NOMO-1 (cell line): ENCODE results near the gene BCAS3.
"Not testable (repeated sequence)": the region's sequence is repeated elsewhere in the genome, so short reads cannot be mapped to it uniquely, and the experiment has no call there.

Experiments used
- DNase-seq, 2 experiments: peaks; one replicate each; lab custom pipeline; 2025; ENCODE audit not compliant: unreplicated experiment in 2 of 2; lab: John Stamatoyannopoulos, UW

BCAS3 gene

DNA sequence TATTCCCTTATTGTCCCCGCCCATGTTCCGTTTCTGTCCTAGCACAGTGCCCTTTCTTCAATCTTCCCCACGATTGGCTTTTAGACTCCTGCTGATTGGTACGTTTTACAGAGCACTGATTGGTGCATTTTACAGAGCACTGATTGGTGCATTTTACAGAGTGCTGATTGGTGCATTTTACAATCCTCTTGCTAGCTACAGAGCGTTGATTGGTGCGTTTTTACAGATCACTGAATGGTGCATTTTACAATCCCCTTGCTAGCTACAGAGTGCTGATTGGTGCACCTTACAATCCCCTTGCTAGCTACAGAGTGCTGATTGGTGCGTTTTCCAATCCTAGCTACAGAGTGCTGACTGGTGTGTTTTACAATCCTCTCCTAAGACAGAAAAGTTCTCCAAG, 3.0 kb upstream of the BCAS3 start:
- DNase-seq, result not testable (repeated sequence)

DNA sequence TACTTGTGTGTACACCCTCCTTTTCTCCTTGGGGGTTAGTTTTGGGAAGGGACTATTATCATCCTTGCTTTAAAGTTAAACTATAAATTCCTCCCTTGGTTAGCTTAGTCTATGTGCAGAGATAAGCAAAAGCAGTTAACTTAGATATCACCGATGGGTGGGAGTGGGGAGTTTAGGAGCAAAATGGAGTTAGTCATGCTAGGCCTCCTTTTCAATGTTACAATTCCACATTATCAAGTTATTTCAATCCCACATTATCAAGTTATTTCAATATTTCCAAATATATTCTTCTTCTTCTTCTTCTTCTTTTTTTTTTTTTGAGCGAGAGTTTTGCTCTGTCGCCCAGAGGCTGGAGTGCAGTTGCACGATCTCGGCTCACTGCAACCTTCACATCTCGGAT, 1.7 kb upstream of the BCAS3 start:
- no peak for DNase-seq

DNA sequence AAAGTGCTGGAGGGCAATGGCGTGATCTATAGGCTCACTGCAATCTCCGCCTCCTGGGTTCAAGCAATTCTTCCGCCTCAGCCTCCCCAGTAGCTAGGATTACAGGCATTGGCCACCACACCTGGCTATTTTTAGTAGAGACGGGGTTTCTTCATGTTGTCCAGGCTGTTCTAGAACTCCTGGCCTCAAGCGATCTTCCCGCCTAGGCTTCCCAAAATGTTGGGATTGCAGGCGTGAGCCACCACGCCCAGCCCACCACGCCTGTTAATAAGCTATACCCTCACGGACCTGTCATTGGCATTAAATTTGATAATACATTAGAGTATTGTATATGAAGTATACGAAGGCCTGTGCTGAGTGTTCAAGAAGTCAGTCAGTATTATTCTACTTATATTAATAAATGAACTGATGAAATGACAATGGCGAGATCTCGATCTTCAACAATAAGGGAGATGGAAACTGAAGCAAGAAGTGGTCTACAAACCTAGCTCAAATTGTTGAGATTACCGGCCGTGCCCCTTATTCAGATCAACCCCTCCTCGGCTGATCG, 818 bp upstream of the BCAS3 start:
- DNase-seq, result no peak

DNA sequence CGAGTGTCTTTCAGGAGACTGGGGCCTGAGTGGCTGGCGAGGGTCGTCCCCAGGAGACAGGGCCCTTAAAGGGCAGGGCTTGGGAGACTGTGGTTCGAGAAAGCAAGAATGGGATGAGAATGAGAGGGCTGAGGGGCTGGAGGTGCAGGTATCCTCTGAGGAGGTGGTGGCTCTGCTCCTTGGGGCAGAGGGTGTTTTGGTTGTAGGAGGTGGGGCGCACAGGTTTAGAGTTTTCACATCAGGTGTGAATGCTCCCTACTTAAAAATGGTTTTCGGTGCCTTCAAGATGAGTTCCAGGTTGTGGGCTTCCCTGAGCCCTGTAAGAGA, 430 bp downstream of the BCAS3 start:
- peak in 1 of 2 experiments; percentile 2 for DNase-seq

DNA sequence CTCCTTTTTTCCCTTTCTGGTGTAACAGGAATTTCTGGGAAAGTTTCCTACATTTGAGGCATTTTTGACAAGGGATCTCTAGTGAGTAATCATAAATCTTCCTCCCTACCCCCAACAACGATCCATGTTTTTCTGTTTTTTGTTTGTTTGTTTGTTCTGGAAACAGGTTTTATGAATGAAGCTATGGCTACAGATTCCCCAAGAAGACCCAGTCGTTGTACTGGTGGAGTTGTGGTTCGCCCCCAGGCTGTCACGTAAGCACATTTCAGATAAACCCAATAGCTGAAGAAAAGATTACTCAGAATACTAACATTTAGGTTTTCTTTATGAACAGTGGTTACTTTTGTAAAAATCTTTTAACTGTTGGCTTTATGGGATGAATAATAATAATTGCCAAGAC, 1.6 kb downstream of the BCAS3 start:
- no peak for DNase-seq

DNA sequence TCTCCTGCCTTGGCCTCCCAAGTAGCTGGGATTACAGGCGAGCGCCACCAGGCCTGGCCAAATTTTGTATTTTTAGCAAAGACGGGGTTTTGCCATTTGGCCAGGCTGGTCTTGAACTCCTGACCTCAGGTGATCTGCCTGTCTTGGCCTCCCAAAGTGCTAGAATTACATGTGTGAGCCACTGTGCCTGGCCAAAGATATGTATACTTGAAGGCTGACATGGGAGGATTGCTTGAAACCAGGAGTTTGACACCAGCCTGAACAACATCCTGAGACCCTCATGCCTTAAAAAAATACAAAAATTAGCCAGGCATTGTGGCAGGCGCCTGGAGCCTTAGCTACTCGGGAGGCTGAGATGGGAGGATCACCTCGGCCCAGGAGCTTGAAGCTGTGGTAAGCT, 3.1 kb downstream of the BCAS3 start:
- no peak for DNase-seq

DNA sequence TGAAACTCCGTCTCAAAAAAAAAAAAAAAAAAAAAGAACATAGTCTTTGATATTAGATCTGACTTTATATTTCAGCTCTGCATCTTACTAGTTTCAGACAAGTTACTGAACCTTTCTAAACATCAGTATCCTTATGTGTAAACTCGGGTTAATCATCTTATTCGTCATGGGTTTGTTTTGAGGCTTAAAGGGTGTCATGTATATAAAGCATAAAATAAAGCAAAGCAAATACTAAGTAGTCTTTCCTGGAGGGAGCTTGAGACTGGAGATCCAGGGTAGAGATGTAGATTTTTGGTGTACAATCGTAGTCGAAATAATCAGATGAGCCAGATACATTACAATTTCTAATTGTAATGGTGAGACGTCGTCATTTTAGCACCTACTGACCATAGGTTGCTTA, 7.8 kb downstream of the BCAS3 start:
- no peak for DNase-seq

DNA sequence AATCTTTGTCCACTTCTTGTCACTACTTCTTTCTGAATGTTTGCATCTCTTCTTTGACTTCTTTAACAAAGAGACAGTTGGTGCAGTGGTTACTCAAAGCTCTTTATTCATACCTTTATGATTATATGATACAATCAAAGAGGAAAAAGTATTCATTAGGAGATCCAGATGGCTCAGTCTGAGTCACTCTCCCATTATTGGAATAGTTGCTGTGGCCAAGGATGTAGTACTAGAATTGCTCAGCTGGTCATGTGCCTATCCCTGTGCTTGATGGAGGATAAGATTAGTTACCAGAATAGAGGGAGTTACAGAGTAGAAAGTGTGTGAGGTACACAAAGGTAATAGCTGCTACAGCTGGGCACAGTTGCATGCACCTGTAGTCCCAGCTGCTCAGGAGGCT, 18.3 kb downstream of the BCAS3 start:
- DNase-seq, result no peak

DNA sequence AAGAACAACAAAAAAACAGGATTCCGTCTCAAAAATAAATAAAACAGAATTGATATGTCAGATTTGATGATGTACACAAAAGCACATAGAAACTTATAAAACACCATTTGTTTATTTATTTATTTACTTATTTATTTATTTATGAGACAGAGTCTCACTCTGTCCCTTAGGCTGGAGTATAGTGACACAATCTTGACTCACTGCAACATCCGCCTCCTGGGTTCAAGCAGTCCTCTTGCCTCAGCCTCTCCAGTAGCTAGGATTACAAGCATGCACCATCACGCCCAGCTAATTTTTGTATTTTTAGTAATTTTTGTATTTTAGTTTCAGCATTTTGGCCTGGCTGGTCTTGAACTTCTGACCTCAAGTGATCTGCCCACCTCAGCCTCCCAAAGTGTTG, 21.4 kb downstream of the BCAS3 start:
- no peak for DNase-seq

DNA sequence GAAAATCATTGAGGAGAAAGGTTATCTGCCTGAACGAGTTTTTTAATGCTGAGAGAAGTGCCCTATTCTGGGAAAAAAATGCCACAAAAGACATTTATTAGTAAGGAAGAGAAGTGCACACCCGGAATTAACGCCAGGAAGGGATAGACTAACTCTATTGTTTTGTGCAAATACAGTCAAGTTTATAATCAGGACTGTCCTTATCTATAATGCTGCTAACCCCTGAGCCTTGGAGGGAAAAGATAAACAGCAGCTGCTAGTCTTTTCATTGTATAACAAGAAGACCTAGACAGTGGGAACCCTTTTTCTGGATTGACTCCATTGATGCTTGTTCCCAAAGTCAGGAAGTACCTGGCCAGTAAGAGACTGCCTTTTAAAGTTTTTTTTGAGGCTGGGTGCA, 26.5 kb downstream of the BCAS3 start:
- no peak for DNase-seq

DNA sequence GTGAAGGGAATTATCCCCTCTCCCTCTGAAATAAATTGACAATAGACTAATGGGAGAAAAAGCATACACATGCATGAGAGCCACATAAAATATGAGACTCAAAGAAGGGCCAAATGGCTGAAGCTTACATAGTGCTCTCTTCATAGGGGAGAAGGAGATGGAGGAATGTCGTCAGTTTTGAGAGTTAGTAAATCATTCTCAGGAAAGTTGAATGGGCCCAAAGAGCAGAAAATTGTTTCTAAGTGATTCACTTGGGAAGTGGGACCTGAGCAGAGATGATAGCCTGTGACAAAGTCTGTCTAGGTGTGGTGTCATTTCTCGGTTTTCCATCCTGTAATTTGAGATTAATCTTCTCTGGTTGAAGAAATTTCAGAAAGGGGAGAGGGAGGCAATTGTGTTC, 35.0 kb downstream of the BCAS3 start:
- no peak for DNase-seq

DNA sequence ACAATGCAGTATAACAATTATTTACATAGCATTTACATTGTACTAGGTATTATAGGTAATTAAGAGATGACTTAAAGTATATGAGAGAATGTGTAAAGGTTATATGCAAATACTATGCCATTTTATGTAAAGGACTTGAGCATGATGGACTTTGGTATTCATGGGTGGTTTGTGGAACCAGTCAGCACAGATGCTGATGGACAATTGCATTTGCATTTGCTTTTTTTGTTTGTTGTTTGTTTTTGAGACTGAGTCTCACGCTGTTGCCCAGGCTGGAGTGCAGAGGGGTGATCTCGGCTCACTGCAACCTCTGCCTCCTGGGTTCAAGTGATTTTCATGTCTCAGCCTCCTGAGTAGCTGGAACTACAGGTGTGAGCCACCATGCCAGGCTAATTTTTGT, 36.0 kb downstream of the BCAS3 start:
- no peak for DNase-seq

DNA sequence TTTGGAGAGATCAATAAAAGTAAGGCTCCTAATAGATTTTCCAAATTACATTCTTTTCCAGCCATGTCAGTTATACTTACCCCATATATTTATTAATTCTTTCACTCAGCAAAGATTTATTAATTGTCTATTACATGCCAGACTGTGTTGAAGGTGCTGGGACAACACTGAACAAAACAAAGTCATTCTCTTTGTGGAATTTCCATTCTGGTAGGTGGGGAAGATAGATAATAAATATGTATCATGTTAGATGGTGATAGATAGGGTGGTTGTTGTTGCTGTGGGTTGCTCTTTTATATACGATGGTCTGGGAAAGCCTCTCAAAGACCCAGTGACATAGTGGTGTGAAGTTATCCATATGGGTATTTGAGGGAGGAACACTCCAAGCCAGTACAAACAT, 39.1 kb downstream of the BCAS3 start:
- no peak for DNase-seq

DNA sequence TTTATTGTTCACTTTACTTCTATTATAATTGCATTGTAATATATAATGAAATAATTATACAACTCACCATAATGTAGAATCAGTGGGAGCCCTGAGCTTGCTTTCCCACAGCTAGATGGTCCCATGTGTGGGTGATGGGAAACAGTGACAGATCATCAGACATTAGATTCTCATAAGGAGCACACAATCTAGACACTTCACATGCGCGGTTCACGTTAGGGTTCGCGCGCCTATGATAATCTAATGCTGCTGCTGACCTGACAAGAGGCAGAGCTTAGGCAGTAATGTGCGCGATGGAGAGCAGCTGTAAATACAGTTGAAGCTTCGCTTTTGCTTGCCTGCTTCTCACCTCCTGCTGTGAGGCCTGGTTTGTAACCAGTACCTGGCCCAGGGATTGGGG, 40.2 kb downstream of the BCAS3 start:
- DNase-seq, result no peak

DNA sequence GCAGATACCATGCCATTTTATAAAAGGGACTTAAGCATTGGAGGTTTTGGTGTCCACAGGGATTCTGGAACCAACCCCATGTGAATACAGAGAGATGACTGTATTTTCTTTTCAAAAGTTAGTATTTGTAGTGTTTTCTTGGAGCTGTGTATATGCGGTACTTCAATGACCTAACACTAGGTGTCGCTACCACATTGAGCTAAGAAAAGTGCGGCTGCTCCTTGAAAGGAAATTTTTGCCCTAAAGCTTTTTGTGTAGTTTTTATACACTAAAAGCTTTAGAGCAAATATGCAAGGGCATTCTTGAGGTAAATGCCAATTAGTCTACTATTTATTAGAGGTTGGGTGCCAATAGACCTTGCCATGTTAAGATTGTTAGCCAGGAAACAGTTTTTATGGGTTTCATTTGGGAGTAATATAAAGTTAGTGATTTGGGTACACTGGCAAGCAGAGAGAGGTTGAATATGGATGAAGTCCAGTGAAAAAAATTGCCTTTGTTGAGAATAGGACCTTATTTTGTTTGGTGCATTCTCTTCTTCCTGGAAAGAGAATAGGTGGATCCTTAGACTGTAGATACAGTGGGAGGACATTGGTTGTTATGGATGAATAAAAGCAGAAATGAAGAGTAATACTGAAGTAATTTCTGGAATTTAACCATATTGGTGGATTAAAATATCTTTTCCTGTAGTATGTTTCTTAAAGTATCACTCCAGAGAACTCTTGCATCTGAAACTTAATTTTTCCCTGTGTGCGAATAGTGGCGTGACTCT, 43.3 kb downstream of the BCAS3 start:
- peak; percentile 37 to 58 for DNase-seq

DNA sequence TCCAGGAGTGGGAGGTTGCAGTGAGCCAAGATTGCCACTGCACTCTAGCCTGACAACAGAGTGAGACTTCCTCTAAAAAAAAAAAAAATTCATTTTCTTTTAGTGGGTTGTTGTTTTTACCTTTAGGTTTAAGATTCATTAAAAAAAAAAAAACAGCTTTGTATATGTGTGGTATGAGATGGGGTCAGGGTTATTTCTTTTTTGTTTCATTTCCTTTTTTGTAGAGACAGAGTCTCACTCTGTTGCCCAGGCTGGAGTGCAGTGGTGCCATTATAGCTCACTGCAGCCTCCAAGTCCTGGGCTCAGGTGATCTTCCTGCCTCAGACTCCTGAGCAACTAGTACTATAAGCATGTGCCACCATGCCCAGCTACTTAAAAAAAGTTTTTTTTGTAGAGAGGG, 47.0 kb downstream of the BCAS3 start:
- DNase-seq, result no peak

DNA sequence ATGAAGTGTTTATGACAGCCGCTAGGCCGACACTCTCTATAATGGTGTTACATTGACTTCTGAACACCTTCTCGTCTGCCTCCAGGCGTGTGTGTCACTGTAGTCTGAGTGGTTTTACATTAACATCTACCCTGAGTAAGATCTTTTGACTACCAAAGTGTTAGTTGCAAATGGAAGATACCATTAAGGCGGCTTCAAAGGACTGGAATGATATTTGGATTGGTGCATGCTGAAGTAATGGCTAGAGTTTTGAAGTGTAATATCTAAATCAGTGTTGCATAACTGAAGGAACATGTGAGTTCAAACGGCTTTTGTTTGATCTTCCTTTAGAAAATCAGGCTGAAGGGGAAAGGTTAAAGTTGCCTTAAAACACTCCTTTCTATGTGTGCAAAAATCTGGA, 52.2 kb downstream of the BCAS3 start:
- DNase-seq, result no peak

DNA sequence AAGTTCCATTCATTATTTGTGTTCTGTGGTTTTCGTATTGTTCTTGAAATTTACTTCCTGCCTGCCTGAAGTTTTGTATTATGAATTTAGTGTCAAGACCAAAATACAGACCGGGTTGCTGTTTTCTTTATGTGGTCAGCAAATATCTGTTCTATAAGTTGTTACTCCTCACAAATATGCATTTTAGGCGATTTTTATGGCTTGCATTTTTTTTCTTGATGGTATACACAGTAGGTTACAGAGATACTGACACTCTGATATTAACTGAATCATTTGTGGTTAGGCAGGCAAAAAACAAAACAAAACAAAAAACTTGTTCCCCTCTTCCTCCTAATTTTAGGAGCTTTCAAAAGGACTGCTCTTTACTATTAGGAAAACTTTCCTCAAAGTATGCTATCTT, 52.6 kb downstream of the BCAS3 start:
- peak in 1 of 2 experiments; percentile 1 for DNase-seq

DNA sequence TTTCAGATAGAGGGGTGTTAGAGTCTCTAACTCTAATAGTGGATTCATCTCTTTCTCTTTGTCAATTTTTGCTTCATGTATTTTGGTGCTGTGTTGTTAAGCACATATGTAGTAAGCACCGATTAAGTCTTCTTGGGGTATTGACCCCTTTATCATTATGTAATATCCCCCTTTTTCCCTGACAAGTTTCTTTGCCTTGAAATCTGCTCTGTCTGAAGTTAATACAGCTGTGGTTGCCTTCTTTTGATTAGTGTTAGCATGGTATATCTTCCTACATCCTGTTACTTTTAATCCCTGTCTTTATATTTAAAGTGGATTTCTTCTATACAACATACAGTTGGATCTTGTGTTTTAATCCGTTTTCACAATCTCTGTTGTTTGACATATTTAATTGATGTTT, 60.6 kb downstream of the BCAS3 start:
- DNase-seq, result no peak

DNA sequence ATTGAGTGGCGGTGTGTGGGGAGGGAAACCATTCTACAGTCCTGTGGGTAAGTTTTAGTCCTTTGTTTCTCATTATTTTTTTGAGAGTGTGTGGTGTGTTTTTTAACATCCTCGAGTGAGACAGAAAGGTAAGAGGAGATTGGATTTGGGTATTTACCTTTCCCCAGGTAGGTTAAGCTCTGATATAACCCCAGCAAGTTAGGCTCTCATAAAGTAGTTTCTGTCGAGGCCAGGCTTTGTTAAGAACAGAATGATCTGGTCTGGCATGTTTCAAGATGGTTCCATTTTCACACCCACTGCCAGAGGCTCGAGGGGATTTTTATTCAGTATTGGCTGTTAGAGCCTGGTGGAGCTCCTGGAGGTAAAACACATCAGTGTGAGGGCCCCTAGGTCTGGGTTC, 62.9 kb downstream of the BCAS3 start:
- no peak for DNase-seq

DNA sequence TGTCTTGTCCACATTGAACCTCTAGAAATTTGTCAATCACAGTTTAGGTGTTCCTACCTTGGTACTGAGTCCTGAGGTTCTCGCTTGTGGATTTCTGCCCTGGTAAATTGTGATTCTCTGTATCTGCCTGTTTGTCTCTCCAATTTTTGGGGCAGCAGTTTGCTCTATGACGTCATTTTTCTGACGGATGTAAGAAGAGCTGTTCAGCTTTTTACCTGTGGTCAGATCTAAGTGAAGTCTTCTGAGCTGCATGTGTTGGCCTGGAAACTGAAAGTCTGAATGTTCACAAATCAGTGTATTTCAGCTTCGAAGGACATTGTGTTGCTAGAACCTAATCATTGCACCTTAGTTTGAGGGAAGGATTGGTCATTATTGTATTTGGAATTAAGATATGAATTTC, 63.4 kb downstream of the BCAS3 start:
- DNase-seq, result no peak

DNA sequence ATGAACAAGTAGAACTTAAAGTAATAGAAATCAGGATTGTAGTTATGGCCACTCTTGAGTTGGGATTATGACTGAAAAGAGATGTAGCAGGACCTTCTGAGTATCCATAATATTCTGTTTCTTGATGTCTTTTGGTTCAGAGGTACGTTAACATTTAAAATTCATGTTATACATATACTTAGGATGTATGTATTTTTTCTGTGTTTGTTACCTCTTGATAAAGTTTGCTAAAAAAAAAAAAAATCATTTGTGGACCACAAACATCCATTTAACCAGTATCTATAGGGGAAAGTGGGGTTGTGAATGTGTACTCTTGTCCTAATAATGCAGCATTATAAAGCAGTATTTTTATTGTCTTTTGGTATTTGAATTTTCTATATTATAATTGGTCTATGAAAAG, 65.6 kb downstream of the BCAS3 start:
- no peak for DNase-seq

DNA sequence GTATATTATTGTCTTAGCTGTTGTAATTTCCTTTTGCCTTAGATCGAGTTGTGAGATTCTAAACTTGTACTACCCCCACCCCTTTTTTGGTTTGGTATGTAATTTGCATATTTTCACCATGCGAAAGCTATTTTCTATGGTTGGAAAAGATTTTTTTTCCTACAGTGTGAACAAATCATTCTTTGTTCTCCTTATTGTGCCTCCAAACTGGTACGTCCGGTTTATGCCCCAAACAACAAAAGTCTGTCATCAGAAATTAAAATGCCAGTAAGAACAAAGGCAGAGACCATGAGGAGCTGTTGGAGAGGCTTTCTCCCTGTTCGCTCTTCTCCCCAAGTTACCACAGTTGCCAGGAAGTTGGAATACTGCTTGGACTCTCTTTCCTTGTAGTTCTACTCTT, 66.1 kb downstream of the BCAS3 start:
- DNase-seq, result no peak
